ENCODE measurements around the gene PTGFR. TPM values are rescaled to one million over a fixed set of nuclear protein-coding genes. Genes with fewer than 3 reads are reported as not detected.

PTGFR gene
- total RNA-seq, 2 donors from 2014 or later = 0.39 to 1.6 TPM

DNA sequence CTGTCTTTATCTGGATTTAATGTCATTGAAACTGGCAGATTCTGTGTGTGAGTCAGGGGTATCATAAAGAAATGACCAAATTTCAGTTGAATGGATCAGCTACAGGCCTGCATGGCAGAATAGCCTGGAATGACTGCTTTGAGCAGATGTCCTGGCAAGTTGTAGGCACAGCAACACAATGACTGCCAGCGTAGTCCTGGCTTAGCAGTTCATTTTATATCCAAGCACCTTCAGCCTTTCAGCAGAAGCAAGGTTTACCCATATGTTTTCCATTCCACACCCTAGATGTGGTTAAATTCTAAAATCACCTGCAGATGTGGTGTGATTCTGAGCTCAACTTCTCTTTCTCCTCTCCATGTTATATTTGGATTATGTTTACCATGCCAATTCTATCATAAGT is 22.3 kb upstream of the PTGFR start:
- Histone ChIP-seq H3K4me1 (no peaks in the 10 kb centered on the region), H3K36me3 (no peaks in the 10 kb centered on the region), H3K27me3 (no peaks in the 10 kb centered on the region)

DNA sequence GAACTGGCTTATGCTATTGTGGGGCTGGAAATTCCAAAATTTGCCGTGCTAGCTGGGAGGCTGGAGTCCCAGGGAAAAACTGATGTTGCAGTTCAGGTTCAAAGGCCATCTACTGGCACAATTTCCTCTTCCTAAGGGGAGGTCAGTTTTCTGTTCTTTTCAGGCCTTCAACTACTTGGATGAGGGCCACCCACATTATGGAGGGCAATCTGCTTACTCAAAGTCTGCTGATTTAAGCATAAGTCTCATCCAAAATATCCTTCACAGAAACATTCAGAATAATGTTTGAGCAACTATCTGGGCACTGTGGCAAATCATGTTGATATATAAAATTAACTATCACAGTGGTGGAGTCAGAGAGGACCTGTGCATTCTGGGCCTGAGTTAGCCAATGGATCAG is 21.2 kb upstream of the PTGFR start:
- no peak overlapping the region for H3K27ac ChIP-seq
- H3K27me3 ChIP-seq = no peaks in the 10 kb centered on the region
- H3K9me3 ChIP-seq = no peaks in the 10 kb centered on the region
- DNase-seq (ENCODE audit: low spot score) = no peak
- H3K4me1 ChIP-seq = no peaks in the 10 kb centered on the region
- H3K4me3 ChIP-seq = no peak overlapping the region
- no peaks in the 10 kb centered on the region for H3K36me3 ChIP-seq
- TF ChIP-seq, protein P1, sequence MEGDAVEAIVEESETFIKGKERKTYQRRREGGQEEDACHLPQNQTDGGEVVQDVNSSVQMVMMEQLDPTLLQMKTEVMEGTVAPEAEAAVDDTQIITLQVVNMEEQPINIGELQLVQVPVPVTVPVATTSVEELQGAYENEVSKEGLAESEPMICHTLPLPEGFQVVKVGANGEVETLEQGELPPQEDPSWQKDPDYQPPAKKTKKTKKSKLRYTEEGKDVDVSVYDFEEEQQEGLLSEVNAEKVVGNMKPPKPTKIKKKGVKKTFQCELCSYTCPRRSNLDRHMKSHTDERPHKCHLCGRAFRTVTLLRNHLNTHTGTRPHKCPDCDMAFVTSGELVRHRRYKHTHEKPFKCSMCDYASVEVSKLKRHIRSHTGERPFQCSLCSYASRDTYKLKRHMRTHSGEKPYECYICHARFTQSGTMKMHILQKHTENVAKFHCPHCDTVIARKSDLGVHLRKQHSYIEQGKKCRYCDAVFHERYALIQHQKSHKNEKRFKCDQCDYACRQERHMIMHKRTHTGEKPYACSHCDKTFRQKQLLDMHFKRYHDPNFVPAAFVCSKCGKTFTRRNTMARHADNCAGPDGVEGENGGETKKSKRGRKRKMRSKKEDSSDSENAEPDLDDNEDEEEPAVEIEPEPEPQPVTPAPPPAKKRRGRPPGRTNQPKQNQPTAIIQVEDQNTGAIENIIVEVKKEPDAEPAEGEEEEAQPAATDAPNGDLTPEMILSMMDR (IDR thresholded peaks at IDR 0.05) = no peak

More for the DNA sequence above, 22.3 kb upstream of the PTGFR start:
- no peak for DNase-seq (ENCODE audit: low spot score)
- Histone ChIP-seq H3K27ac (no peak overlapping the region), H3K4me3 (no peak overlapping the region), H3K9me3 (peaks cover 0 to 4% of the 10 kb centered on the region in 2 donors)
- TF ChIP-seq, protein P1 (IDR thresholded peaks at IDR 0.05) = no peak

DNA sequence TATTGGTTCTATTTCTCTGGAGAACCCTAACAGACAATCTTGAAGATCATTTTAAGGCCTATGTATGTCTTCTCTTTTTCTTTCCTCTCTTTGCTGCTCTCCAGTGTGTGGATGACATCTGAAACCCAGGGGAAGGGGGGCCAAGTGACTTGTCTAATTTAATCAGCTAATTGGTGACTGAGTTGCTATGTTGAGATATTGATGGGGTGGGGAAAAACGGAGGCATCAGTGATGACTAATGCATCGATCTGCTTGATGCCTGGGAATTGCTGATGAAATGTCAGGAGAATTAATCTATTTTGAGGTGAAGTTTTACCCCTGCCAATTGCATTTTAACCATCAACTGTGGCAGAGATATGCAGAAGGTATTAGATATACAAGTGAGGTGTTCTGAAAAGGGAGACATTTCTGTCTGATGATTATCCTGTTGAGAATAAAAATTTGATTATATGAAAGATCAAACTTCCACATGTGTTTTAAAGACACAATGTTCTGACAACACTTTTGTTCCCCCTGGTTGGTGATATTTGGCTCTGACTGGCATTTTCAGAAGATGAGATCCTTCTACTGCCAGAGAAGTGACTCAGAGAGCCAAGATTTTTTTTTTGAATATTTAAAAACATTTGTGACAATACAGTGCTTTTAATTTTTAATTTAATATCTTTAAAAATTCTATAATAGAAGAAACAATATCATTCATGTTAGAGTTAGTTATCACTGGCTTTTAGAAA is 18.7 kb upstream of the PTGFR start:
- DNase-seq (ENCODE audit: low spot score) = no peak
- H3K27ac ChIP-seq = no peak overlapping the region
- no peaks in the 10 kb centered on the region for H3K9me3 ChIP-seq
- no peak overlapping the region for H3K4me3 ChIP-seq
- H3K36me3 ChIP-seq = no peaks in the 10 kb centered on the region
- no peaks in the 10 kb centered on the region for H3K27me3 ChIP-seq
- no peaks in the 10 kb centered on the region for H3K4me1 ChIP-seq
- TF ChIP-seq, protein P1 (IDR thresholded peaks at IDR 0.05) = no peak

DNA sequence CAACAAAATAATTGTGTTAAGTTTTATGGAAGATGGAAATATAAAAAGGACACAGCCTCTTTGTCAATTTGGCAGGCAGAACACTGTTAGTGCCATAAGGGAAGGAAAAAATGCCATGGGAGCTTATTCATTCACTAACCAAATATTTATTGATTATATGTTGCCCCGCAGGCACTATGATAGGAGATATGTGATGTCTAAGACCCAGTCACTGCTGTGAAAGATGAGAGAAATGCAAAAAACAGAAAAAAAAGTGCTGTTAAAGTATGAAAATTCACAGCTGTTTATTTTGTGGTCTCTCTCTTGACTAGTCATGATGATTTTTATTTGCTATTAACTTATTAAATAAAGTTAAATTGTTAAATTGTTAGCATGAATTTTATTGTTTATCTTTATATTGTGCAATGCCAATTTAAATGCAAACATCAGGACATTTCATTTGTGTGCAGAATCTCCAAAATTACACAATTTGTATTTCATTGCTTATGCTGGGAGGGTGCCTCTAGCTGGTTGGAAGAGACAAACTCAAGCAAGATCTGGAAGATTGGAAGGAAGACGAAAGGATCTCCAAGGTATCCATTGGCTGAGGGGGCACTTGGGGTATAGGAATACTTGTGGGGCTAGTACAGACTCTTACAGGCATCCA is 17.8 kb upstream of the PTGFR start:
- Histone ChIP-seq H3K27ac (no peak overlapping the region), H3K9me3 (no peaks in the 10 kb centered on the region), H3K36me3 (no peaks in the 10 kb centered on the region), H3K4me3 (no peak overlapping the region), H3K4me1 (no peaks in the 10 kb centered on the region), H3K27me3 (no peaks in the 10 kb centered on the region)
- DNase-seq (ENCODE audit: low spot score) = no peak
- TF ChIP-seq, protein P1 (IDR thresholded peaks at IDR 0.05) = no peak

DNA sequence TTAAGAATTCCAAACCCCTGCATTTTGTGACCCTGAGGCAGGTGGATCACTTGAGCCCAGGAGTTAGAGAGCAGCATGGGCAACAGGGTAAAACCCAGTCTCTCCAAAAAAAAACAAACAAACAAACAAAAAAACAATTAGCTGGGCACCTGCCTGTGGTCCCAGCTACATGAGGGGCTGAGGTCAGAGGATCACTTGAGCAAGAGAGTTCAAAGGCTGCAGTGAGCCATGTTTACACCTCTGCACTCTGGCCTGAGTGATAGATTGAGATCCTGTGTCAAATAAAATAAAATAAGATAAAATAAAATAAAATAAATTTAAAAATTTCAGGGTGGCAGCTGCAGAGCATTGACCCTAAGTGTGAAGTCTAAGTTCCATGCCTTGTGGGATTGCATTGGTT is 16.7 kb upstream of the PTGFR start:
- TF ChIP-seq, protein P1 (IDR thresholded peaks at IDR 0.05) = no peak
- Histone ChIP-seq H3K9me3 (no peaks in the 10 kb centered on the region), H3K4me3 (no peak overlapping the region), H3K27me3 (no peaks in the 10 kb centered on the region), H3K27ac (no peak overlapping the region), H3K4me1 (no peaks in the 10 kb centered on the region), H3K36me3 (no peaks in the 10 kb centered on the region)
- DNase-seq (ENCODE audit: low spot score) = no peak

Data from right atrium auricular region (tissue), 2 donors.